ENCODE measurements around the gene SLC22A8.
"Not testable (repeated sequence)": the region's sequence is repeated elsewhere in the genome, so short reads cannot be mapped to it uniquely, and the experiment has no call there.

The SLC22A8 gene, protein sequence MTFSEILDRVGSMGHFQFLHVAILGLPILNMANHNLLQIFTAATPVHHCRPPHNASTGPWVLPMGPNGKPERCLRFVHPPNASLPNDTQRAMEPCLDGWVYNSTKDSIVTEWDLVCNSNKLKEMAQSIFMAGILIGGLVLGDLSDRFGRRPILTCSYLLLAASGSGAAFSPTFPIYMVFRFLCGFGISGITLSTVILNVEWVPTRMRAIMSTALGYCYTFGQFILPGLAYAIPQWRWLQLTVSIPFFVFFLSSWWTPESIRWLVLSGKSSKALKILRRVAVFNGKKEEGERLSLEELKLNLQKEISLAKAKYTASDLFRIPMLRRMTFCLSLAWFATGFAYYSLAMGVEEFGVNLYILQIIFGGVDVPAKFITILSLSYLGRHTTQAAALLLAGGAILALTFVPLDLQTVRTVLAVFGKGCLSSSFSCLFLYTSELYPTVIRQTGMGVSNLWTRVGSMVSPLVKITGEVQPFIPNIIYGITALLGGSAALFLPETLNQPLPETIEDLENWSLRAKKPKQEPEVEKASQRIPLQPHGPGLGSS

GRCh38 chr11:63015521-63016215 lies at the start of gene SLC22A8:
TSS of gene SLC22A8 (minus strand) at chr11:63015841. CDS start at chr11:63014958, 883 bp downstream.
- FAIRE-seq = no peak

DNA sequence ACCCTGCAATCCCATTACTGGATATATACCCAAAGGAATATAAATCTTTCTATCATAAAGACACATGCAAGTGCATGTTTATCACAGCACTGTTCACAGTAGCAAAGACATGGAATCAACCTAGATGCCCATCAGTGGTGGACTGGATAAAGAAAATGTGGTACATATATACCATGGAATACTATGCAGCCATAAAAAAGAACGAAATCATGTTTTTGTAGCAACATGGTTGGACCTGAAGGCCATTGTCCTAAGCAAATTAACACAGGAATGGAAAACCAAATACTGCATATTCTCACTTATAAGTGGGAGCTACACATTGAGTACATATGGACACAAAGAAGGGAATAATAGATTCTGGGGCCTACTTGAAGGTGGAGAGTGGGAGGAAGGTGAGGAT lies 30.6 kb upstream of the SLC22A8 start:
- not testable (repeated sequence) for FAIRE-seq

DNA sequence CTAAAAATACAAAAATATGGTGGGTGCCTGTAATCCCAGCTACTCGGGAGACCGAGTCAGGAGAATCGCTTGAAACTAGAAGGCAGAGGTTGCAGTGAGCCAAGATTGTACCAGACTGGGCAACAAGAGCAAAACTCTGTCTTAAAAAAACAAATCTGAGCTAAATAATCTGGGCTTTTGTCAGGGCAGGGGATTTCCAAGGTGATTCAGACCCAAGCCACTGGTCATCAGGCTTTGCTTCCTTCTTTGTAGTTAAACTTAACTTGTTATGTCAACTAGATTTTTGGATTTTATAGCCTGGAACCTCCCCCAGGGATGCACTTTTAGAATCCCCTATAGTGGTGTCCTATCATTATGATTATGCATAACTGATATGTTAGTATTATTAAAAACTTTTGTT lies 27.0 kb upstream of the SLC22A8 start:
- no peak for FAIRE-seq

DNA sequence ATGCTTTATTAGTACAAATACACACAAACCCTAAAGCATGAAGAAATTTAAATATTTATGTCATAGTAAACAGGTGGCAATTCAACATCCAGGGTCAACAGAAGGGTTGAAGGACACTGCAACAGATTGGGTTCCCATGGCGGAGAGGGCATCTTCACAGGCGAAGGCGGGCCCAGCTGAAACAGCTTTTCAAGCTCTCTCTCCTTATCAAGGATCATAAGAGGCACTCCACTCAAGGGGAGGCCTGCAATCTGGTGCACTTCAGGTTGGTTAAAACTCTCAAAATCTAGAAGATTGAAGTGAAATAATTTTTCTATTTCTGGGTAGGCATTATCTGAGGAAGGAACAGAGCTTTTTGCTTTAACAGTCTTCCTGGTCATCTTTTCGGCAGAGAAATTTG lies 16.8 kb upstream of the SLC22A8 start:
- FAIRE-seq = no peak

DNA sequence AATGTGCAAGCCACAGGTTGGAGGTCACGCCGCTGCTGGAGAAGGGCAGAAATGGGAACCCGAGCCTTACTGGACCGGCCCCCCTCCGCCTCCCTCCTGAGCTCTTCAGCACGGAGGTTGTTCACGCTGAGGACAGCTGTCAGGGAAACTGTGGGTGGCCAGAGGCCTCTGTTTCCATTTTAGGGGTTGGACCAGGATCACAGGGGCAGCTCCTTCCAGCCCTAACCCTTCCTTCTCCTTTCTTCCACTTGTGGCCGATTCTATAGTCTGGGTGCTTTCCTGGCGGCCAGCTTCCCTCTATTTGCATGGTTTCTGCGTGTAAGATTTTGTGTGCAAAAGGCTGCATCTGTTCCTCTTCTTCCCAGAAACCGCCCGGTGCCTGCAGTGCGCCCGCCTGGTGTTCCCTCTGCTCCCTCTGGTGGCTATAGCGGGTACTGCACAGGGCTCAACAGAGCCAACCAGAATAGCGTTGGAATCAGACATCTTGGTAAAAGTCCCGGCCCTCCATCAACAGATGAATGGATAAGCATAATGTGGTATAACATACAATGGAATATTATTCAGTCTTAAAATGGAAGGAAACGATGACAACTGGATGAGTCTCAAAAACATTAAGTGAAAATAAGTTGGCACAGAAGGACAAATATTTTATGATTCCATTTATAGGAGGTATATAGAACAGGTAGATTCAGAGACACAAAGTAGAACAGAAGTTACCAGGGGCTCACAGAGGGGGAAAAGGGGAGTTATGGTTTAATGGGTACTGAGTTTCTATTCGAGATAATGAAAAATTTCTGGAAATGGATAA lies 8.4 kb upstream of the SLC22A8 start:
- FAIRE-seq = peak; percentile 41

DNA sequence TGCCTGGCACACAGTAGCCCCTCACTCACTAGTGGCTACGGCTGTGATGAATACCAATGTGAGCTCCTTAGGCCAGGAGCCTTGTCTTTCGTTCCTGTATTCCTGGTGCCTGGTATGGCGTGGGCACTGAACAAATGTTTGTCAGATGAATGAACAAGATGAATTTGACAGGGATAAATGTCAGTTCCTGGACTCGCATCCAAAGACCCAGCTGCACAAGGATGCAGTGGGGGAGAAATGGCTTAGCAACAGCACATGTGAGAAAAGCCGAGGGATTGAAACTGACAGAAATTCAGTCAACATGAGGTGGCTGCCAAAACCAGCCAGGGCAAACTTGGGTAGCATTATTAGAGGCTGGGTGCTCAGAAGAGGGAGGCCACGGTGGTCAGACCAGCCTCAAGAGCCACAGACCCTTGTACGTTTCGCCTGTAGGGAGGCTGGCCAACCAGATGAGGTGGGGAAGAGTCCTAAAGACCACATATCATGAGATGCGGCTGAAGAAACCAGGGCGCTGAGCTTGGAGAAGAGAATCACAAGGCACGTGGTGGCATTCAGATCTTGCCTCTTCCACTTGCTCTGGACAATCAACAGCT lies 7.7 kb upstream of the SLC22A8 start:
- no peak for FAIRE-seq

DNA sequence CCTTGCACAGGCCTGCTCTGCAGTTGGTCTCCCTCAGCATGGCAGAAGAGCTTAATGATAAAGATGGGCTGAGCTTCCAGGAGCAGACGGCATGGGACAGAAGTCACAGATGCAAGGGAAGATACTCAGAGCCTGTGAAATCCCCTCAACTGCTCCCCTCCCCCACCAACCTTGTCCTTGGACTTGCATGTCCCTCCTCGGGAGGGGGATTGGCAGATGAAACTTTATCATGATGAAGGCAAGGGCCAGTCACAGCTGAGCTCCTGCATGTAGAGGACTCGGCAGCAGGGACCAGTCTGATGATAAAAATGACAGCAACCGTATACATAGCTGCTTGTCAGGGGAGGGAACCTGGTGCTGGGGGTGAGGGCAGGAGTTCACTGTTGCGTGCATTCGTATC lies 6.8 kb upstream of the SLC22A8 start:
- no peak for FAIRE-seq

DNA sequence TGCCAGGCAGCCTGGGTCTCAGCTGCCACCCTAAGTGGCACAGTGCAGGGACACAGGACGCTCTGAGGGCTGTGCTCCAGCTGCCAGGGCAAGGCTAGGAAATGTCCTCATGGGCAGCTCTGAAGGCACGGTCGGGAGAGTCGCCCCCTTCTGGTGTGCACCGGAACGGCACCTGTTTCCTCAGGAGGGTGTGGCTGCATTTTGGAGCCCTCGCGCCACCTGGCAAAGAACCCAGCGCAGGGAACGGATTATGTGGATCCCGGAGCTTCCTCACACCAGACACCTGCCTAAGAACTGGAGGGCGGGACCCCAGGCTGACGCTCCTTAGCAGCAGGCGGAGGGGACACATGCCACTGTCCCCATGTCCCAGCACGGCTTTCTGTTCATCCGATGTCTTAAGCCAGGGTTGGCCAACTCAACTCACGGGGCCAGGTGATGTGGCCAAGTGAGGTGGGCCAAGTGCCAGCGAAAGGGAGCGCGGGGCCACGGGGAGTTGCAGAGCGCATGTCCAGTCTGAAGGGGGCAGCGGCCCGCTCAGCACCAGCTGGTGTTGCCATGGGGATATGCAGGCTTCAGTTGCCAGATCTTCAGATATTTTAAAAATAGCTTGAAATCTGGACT lies 5.1 kb upstream of the SLC22A8 start:
- no peak for FAIRE-seq

DNA sequence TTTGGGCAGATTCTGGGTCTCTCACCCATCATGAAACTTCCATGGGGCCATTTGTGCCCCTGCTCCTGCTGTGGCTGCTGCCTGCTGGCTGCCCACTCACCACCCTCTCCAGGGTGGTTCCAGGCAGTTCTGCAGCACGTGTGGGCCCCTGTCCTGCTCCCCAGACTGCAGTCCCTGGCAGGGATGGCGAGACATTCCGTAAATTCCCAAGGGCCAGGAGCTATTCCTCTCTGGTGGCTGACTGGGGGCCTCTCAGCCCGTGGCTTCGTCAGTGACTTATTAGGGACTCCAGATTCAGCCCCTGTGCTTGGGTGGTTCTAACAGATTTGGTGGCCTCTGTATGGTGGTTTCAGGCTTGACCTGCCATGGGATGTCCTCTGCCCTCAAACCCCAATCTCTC lies 3.9 kb upstream of the SLC22A8 start:
- no peak for FAIRE-seq

DNA sequence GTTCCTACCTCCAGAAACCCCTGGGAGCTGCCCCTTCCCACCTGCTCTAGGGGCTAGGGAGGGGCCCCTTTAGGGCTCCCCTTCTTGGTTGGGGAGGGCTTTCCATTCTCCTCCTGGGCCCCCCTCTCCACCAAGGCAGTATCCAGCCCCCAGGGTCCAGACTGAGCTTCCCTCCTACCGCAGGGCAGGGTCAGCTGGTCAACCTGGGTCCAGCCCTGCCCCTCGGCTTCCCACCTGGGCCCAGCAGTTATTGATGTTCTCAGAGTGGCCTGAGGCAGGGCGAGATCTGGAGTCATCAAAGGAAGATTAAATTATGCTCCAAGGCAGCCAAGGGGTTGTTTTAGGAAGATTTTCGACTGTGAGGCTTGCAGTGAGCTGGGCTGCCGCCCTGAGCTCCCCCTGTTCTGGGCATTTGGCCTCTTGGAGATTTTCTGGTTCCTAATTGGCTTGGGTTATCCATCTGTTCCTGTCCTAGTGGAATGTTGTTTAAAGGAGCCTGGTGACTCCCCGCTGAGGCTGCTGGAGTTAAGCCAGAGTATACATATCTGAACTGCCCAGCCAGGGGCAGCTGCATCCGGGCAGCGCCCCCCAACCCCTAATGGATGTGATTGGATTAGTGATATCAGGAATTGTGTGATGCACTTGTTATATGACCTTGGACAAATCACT lies 1.8 kb upstream of the SLC22A8 start:
- no peak for FAIRE-seq

GRCh38 chr11:63014408-63015055 lies 1.1 kb downstream of the SLC22A8 start:
- no peak for FAIRE-seq

- FAIRE-seq = no peak
Measured at GRCh38 chr11:63012839-63013238, 2.8 kb downstream of the SLC22A8 start.

DNA sequence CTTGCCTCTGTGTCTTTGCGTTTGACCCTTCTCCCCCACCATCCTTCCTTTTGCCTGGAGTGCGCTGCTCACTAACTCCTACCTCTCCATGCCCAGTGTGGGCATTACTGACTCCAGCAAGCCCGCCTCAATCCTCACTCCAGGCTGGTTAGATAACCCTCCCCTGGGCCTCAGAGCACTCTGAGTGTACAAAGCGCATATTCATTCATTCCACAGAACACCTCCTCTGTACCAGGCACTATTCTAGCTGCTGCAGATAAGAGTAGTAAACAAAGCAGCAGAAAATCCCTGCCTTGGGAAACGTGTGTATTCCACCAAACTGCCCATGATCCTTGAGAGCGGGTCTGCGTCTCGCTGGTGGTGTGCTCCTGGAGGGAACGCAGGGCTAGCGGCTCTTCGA lies 3.2 kb downstream of the SLC22A8 start:
- no peak for FAIRE-seq

DNA sequence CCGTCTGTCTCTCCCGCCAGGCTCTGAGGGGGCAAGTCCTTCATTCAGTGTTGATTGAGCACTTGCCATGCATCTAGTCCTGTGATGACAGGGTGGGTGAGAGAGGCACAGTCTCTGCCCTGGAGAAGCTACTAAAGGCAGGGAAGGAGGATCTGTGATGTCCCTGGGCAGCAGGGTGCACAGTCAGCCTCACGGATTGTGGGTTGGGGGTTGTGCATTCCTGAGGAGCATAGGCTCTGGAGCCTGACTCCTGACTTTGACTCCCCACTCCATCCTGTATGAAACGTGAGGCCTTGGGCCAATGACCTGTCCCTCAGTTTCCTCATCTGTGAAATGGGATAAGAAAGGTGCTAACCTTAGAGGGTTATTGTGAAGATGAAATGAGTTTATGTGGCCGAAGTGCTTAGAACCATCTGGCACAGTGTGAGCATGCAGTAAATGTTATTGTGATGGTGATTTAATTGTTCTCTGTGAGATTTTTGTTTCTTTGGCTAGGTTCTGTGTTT lies 4.7 kb downstream of the SLC22A8 start:
- no peak for FAIRE-seq

DNA sequence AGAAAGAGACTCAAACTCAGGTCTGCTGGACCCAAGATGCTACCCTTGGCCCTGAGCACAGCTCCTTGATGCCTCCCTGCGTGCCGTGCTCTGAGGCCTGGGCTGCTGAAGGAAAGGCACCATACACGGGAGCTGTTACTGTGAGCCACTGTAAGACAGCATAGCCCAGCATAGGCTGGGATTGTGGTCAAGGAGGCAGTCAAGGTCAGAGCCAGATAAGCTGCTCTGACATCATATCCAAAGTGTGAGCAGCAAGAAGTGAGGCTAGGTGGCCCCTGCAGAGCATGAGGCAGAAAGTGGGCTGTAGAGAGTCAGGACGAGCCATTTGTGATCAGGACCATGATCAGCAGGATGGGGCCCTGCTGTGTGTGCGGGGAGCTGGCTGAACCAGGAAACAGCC lies 7.7 kb downstream of the SLC22A8 start:
- no peak for FAIRE-seq

DNA sequence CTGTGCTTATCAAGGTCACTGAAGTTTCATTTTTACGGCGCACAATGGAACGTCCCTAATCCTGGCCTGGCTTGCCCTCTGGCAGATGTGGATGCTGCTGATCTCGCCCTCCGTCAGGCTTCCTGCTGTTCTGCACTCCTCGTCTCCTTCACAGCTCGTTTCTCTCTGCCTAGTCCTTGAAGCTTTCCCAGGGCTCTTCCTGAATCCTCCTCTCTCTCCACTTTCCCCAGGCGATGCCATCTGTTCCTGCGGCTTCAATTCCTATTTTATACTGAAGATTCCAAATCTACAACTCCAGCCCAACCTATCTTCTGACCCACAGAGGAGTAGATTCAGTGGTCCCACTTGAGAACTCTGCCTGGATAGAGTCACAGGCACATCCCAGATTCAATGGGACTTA lies 14.2 kb downstream of the SLC22A8 start:
- no peak for FAIRE-seq

- no peak for FAIRE-seq
Measured at GRCh38 chr11:62999649-63000048, 16.0 kb downstream of the SLC22A8 start.

DNA sequence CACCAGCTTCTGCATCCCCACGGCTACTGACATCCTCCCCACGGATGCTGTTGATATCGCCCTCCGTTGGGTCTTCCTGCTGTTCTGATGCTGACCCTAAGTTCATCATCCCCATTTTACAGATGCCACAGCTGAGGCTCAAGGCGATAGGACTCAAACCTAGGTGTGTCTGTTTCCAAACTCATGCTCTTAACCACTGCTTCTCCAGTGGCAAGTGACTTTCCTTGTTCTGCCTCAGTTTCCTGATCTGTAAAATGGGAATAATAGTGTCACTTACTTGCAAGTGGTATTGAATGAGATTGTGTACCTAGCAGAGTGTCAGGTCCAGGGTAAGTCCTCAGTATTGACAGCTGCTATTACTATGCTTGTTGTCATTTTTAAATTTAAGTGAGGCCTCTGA lies 16.5 kb downstream of the SLC22A8 start:
- FAIRE-seq = no peak

DNA sequence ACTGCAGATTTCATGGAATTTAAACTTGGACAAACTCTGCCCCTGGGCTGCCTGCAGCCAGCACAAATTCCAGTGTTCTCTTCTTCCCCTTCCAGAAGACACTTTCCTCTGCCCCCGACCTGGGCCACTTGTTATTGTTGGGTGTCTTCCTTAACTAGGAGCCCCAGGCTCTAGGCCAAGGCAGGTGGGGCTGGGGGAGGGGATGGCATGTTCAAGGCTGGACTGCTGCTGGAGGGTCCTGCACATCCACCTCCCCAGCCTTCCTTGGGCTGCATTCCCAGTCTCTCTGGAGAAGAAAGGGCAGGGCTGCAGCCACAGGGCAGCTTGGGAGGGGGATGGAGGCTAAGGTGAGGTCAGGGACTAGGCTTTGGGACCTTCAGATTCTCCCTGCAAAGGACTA lies 19.4 kb downstream of the SLC22A8 start:
- FAIRE-seq = no peak

GRCh38 chr11:62994775-62995174 lies 20.9 kb downstream of the SLC22A8 start:
- no peak for FAIRE-seq

GRCh38 chr11:62988276-62988675 lies 27.4 kb downstream of the SLC22A8 start:
- FAIRE-seq = no peak
